GM10847 (cell line): ENCODE data around the gene DDX51.

Source experiments
- POLR2A ChIP-seq: IDR thresholded peaks from 2 replicates; pipeline ENCODE4 v1.6.1; 2011; ENCODE audit not compliant: insufficient read length; ENCODE audit errors: extremely low read depth

Gene DDX51

DNA sequence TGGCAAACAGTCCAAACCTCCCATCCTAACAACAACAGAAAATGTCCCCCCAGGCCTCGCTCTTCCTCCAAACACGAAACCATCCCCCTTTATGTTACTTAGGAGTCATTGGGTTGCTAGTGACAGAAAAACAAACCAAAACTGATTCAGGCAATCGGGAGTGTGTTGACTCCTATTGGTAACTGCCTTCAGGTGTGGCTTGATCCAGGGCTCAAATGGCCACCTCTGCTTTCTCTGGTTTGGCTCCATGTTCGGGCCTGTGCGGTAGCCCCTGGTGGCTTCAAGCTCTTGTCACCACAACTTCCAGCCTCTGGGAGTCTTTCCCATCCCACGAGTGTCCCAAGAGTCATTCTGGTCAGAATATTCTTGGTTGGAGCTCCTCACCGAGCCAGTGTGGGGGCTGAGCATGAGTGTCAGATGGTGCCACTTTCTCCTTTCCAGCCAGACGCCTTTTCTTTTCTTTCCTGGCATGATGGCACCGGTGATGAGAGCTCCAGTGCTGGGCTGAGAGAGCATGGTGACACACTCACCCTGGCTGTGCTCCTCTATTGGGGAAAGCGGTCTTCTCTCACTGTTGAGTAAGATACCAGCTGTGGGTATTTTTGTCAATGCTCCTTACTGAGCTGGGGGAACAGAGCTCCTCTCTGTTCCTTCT lies 38.7 kb upstream of the DDX51 start:
- TF ChIP-seq POLR2A: no peak

DNA sequence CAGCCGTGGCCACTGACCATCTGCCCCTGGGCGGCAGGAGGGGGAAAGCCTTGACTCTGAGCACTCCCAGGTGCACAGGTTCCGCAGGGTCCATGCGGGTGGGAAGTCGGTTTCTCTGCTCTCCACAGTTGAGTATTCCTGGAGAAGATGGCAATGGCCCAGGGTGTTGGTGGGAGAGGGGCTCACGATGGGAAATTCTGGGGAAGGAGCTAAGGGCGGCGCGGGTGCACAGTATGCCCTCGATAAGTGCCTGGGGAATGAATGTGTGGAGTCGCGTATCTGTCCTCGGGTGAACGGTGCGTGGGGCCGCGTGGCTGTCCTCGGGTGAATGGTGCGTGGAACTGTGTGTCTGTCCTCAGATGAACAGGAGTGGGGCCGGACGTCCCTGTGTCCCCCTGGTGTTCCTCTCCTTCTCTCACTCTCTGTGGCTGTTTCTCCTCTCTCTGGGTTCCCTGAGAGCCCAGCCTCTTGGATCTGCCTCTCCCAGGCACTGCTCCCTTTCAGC lies 38.1 kb upstream of the DDX51 start:
- TF ChIP-seq POLR2A: no peak

DNA sequence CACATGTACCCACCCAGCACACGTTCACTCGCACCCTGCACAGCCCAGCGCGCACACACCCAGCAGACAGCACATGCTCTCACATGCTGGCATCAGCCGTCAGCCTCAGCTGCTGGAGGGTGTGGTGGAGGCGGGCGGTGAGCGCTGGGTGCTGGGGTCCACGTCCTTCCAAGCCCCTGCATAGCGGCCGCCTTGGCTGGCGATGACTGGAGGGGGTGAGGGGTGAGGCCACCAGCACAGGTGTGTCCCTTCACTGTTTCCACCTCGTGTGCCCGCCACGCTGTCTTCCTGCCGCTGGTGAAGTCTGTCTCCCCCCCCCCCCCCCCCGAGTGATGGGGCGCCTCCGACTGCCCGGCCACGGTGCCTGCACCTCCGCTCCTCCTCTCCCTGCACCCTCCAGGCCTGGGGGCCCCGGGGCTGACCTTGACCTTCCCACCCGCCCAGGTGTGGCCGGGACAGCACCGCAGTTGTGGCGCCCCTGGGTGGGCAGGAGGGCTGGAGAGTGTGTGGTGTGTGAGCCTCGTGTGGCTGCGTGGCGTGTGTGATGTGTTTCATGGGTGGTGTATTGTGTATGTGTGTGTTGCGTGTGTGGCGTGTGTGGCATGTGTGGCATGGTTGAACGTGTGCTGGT lies 37.6 kb upstream of the DDX51 start:
- TF ChIP-seq POLR2A: no peak

DNA sequence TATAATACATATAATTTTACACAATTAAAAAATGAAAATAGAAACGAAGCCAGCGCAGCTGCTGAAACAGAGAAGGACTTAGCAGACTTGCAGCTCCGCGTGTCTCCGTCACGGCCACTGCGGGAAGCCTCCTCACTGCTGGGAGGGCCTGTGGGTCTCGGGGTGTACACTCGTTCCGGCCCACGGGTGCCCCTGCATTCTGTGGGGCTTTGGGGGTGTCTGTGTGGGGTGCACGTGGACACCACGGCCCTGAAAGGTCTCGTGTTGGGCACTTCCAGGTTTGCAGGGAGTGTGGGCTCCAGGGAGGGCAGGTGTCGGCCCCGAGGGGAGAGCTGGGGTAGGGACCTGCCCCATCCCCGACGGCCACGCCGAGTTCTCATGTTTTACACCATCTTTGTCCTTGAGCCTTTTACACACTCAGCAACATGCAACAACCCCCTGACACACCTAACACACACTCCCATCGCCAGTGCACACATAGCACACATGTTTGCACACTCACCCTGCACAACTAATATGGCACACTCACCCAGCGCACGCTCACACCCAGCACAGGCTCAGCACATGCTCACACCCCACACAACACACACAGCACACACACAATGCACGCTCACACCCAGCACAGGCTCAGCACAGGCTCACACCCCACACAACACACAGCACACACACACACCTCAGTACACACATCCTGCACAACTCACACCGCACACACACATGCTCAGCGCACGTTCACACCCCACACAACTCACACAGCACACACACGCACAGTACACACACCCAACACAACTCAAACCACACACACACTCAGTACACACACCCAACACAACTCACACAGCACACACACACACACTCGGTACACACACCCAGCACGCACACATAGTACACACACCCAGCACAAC lies 36.8 kb upstream of the DDX51 start:
- TF ChIP-seq POLR2A: no peak

DNA sequence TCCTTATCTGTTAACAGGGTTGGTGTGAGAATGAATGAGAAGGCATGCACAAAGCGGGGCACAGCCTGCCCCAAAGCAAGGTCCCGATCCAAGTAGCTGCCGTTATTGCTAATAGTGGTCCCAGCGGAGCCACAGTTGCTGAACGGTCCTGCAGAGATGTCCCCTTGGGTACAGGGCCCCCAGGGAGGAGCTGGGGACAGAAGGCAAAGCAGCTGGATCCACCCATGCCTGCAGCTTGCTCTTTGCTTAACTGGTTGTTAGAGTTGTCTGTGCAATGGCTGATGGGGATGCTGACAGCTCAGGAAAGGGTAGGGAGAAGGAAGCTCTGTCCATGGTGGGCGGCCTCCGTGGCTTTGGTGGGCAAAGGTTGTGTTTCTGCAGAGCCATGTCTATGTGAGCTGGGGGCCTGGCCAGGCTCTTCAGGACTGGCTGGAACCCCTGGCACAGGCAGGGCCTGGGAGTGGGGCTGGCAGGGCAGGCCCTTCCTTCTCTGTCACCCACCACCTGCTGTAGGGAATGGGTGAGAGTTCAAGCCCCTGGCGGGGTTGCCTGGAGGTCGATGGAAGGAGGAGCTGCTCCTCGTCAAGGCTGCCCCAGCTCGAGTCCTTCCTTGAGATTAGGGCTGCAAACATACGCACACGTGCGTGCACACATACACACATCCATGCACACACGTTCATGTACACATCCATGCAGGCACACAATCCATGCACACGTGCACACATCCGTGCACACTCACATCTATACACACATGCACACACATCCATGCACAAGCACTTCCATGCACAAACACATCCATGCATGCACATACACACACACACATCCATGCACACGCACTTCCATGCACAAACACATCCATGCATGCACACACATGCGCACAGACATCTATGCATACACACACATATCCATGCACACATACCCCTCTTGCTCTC lies 35.6 kb upstream of the DDX51 start:
- TF ChIP-seq POLR2A: no peak

DNA sequence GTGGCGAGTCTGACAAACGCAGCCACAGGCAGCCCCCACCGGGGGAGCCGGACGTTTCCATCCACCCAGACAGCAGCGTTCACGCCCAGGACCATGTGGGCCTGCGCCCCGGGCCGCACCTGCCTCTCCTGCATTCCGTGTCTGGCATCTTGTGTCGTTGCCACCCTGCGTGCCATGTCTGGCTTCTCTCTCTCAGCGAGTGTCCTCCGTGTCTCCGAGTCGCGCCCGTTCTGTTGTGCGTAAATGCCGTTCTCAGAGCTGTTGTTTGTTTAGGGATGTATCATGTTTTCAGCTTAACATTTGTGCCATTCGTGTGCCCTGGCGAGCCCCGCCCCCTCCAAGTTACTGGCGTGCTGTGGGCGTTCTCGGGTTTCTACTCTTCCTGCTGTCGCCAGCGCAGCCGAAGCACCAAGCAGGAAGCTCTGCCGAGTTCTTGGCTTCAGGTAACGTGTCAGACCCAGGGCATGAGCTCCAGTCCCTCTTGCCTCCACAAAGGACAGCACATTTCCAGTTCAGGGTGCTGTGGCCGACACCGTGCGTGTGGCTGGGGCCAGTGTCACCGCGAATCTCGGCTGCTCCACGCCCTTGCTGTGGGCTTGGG lies 34.8 kb upstream of the DDX51 start:
- no peak for TF ChIP-seq POLR2A

DNA sequence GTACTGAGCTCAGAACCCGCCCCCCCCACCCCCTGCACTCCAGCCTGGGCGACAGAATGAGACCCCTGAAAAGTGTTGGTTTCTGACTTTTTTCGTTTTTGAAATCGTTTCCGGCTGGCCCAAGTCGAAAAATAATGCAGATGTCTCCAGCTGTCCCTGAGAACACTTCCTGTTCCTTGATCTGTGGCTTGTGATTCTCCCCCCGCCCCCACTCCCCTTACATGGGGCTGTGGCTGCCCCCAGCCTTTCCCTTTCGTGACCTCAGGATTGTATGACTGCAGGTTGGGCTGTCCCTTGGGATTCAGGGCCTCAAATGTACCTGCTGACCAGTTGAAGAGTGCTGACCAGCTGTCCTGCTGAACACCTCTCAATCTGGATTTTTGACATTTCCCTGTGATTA lies 34.2 kb upstream of the DDX51 start:
- TF ChIP-seq POLR2A: no peak

DNA sequence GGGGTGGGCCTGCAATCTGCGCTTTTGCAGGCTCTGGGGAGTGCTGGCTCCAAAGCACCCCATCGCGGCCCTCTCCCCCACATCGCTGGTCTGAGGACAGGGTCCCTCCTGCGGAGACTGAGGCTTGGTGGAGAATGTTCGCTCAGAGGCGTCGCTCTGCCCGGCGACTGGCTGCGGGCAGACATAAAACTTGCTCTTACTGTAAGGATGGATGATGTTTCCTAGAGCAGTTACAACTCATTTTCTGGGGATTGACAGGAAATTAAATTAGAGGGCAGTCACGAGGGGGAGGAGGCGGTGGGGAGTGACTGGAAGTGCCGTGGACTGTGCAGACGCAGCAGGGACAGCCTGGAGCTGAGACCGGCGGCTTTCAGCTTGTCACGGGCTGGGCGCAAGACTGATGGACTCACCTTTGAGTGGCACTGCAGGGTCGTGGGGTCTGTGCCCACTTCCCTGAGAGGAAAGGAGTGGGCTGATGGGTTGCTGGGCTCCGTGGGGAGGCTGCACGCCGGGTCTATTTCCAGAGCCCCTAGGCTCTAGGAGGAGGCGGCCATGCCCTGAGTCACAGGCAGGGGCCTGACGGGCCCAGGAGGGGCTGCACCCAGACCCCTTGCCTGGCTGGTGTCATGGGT lies 32.9 kb upstream of the DDX51 start:
- TF ChIP-seq POLR2A: no peak

DNA sequence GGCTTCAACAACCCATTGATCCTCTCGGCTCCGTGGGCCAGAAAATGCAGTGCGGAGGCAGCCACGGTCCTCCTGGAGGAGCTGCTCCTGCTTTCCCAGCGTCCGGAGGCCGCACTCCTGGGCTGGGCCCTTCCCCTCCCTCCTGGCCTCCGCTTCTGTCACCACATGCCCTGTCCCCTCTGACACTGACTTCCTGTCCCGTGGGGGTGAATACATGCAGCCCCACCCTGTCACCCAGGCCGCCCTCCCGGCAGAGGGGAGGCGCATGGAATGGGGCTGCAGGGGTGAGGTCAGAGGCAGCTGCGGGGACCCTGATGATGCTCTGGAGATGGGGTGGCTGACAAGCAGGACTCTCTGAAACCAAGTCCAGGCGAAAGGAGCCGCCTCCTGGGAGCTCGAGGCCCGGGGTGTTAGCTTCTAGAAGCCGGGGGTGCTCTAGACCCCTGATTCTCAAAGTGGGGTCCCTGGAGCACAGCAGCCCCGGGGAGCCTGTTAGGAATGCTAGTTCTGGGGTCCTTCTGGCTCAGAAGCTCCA lies 32.3 kb upstream of the DDX51 start:
- TF ChIP-seq POLR2A: no peak

DNA sequence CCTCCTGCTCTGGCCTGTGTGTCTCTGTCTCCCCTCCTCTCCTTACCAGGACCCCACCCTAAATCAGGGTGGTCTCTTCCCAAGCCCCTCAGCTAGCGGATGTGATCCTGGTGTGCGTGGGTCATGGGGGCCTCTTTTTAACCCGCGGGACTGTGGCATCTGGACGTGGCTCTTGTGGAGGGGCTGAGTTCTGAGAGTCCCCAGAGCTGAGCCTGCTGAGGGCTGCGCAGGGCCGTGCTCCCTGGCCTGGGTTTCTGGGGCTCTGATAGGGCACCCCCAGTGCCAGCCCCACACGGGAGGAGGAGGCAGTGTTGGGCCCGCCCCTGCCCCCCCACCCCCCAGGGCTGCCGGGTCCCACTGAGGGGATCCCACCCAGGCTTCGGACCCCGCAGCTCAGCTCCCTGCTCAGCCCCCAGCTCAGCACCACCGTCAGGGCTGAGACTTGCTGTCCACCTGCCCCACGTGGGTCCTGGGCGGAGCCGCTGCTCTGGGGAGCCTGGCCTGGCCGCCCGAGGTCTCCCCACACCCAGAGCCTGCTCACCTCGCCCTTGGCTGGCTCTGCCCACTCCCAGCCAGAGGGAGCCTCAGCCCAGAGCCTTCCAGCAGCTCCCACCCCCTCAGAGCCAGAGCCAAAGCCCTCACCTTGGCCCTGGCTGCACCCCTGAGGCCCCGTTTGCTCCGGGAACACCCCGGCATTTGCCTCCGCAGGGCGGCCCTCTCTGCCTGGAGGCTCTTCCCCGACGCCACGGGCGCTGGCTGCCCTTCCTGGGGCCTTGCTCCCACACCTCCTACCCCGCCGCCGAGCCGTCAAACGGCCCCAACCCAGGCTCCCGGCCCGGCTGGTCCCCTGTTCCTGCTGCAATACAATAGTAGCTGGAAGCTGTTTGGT lies 31.6 kb upstream of the DDX51 start:
- TF ChIP-seq POLR2A: no peak

DNA sequence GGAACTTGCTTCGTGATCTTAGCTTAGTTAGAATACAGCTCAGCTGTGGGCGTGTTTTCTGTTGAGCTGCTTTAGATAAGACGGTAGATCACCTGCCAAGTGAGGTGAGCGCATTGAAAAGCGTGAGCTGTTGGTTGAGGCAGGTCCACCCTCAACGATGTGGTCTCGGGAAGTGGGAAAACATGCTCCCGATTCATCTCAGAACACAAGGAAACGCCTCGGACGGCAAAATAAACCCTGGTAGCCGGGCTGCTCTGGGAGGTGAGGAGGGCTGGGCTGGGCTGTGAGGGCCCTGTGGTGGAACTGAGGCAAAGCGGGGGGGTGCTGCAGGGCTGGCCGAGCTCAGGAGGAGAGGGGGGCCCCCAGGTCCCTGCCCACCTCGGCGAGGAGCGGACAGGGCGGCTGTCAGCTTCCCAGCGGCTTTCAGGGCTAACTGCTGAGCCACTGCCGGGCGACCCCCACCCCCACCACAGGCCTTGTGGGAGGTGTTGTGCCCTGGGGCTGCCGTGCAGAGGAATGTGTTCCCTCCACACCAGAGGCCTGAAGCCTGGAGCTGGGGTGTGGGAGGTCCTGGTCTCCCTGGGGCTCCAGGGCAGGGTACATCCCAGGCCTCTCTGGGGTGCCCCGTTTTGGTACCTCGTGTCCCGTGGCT lies 30.8 kb upstream of the DDX51 start:
- no peak for TF ChIP-seq POLR2A
